ENCODE measurements around the gene STAG3.
A peak's percentile ranks its signal among the peaks of the same experiment; 100 is the strongest.
"Not testable (repeated sequence)": the region's sequence is repeated elsewhere in the genome, so short reads cannot be mapped to it uniquely, and the experiment has no call there.

STAG3 gene

GRCh38 chr7:100170101-100170897 lies 7.4 kb upstream of the STAG3 start:
- DNase-seq: no peak
- intact Hi-C loops (cut with DNase I): no loop called here

DNA sequence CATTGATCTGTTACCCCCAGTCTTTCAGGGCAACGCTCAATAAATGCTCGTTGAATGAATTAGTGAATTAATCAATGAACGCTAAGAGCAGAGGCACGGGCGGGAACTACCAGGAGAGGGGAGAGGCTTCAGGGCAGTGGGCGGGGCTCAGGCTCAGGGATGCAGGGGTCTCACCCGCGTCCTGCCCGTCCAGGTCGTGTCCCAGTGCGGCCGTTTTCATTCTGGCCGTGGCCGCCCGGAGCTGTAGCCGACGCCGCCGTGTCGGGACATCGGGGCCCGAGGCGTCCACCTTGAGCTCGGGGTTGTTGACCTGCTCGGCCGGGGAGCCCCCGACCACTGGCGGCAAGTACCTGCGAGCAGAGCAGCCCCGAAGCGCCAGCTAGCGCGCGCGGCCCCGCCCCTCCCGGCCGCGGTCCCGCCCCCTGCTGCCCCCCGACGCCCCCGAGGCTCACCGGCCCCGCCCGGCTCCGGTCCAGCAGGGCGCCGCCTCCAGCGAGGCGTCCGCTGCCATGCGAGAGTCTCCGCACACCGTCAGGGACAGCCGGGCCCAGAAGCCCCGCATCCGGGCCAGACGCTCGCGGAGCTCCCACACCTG lies 6.5 kb upstream of the STAG3 start:
- DNase-seq: no peak
- intact Hi-C loops (cut with DNase I): no loop called here

- intact Hi-C loops (cut with DNase I): no loop called here
- DNase-seq: peak in 1 of 10 donors; percentile 62
Measured at GRCh38 chr7:100171840-100172239, 5.9 kb upstream of the STAG3 start.

DNA sequence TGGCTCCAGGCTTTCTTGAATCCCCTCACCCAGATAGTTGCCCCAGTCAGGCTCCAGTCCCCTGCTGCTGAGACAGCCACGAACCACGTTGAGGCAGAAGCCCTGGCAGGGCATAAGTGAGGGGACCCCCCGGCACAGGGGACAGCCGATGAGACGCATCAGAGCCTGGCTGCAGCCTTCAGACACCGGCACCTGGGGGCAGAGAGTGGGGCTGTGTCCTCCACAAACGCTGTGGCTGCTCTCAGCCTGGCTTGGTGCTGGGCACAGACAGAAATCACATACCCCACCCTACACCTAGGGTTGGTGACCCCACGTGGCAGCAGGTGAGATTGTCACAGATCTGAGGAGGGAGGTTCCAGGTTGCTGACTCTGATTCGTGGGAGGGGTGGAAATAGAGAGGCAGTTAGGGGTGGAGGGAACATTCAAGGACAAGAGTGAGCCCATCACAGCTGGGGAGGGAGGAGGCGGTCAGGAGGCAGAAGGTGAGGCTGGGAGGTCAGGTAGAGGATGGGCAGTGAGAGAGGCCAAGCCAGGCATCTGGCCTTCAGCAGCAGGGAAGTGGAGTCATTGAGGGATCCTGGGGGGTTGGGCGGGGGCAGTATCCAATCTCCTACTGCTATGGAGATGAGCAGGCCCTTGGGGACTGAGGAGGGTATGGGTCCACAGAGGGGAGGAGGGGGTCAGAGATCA lies 3.8 kb upstream of the STAG3 start:
- intact Hi-C loops (cut with DNase I): no loop called here
- no peak for DNase-seq

DNA sequence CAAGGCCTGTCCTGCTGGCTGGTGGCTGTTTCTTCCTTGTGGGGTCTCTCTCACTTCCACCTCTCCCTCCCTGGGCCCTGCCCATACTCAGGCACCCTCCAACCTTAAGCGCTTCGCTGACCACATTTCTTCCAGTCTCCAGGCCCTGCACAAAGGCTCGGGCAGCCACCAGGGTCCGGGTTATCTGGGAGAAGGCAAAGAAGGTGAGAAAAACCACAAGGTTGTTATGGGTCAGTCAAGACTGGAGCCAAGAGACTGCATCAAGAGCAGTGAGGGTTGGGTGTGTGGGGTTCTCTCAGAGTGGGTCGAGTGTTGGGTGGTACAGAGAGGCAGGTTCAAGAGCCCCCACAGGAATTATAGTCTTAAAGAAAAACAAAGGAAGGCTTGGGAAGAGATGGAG lies 3.1 kb upstream of the STAG3 start:
- intact Hi-C loops (cut with DNase I): no loop called here
- peak in 1 of 10 donors; percentile 42 for DNase-seq

DNA sequence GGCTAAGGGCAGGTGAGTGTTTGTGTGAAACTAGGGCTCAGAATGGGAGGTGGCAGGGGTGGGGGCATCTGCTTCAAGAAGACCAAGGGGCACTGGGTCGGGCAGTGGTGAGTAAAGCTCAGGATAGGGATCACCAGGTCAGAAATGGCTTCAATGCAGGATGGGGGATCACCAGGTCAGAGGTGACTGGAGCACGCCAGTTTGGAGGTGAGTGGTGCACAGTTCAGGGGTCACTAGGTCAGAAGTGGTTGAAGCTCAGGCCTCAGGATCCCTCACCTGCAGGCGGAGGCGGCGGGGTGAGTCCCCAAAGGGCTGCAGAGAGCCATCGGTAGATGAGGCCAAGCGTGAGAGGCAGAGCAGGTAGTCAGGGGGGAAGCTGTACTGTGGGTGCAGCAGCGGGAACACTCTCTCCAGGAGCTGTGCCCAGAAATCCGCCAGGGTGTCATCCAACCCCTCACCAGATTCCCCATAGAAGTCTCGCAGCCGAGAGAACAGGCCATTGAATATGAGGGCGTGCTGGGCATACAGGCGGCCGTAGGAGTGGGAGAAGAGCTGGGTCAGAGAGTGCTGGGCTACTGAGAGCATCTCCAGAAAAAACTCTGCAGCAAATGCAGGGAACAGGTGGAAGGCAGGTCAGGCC lies 2.3 kb upstream of the STAG3 start:
- intact Hi-C loops (cut with DNase I): no loop called here
- no peak for DNase-seq

DNA sequence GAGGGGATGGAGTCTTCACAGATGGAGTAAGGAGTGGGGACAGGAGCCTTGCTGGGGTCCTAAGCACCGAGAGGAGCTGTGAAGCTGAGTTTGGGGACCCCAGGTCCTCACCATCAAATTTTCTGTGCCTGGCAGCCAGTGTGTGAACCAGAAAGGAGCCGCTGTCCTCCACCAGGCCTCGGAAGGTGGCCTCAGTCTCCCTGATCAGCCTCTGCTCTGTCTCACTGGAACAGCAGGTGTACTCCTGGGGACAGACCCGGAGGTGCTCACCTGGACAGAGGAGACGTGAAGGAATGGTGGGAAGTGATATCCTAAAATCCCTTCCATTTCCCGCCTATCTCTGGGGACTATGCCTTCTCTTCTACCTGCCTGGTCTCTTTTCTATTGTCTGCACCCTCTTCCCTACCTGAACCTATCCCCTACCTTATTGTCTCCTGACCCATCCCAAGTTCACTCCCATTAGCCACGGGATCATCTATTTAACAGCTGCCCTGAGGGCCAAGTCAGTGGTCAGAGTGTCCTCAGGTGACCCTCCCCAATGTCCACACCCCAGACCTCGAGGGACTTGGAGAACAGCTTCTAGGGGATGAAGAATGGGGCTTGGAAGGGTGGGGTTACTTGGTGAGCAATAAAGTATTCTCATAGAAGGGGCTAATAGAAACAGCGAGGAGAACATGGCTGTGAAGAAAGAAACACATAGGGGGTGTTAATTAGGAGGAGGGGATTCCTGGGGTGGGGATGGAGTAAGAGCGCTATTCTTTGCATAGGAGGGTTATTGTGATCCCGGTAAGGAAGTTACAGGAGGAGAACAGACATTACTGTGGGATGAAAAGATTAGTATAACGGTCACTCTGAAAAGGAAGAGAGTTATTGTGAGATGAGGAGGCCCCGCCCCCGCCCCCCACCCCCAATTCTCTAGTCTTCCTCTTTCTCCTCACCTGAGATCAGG lies 1.3 kb upstream of the STAG3 start:
- DNase-seq: no peak
- intact Hi-C loops (cut with DNase I): no loop called here

DNA sequence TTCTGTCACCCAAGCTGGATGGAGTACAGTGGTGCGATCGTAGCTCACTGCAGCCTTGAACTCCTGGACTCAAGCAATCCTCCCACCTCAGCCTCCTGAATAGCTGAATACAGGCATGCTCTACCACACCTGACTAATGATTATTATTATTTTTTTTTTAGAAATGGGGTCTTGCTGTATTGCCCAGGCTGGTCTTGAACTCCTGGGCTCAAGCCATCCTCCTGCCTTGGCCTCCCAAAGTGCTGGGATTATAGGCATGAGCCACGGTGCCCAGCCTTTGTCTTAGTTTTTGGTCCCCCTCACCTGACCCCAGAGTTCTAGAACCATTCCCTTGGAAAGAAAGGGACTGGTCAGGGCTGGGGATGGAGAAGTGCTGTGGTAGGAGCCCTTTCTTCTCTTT lies 2.4 kb downstream of the STAG3 start:
- DNase-seq; intact Hi-C loops (cut with DNase I): not testable (repeated sequence)

DNA sequence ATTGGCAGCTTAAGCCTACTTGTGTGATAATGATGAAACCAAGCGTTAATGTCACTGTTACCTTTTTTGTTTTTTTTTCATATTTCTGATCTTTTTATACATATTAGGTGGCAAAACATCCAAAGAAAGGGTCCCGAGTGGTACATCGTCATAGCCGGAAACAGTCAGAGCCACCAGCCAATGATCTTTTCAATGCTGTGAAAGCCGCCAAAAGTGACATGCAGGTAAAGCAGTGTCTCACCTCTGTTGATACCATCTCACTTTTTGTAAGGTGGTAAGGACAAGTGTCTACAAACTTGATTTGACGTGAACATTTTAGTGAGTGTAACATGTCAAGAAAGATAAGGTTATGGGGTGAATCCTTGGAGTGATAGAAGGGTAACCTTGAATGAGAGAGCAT lies 4.9 kb downstream of the STAG3 start:
- DNase-seq; intact Hi-C loops (cut with DNase I): not testable (repeated sequence)

DNA sequence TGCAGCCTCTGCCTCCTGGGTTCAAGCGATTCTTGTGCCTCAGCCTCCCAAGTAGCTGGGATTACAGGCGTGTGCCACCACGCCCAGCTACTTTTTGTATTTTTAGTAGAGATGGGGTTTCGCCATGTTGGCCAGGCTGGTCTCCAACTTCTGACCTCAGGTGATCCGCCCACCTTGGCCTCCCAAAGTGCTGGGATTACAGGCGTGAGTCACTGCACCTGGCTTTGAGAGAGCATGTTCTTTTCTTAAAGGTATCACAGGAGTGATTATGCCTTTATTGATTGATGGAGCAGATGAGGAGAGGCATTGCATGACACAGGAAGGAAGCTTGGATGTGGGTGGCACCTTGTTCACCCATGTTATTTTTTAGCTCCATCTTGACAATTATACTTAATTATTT lies 5.4 kb downstream of the STAG3 start:
- DNase-seq; intact Hi-C loops (cut with DNase I): not testable (repeated sequence)

DNA sequence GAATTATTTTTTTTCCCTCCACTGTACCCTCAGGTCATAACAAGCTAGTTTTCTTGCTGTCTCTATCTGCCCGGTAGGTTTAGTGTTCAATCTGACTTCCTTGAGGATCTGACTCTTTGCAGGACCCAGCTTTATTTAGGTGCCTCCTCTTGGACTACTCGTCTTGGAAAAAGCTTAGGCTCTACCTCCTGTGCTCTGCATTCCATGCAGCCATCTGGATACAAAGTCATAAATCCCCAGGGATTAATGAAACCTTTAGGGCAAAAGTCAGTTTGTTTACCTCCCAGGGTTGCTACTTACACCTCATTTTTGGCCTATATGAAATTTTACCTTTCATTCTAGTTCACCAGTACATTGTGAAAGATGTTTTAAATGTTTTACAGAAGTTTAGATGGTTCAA lies 8.0 kb downstream of the STAG3 start:
- no peak for DNase-seq

DNA sequence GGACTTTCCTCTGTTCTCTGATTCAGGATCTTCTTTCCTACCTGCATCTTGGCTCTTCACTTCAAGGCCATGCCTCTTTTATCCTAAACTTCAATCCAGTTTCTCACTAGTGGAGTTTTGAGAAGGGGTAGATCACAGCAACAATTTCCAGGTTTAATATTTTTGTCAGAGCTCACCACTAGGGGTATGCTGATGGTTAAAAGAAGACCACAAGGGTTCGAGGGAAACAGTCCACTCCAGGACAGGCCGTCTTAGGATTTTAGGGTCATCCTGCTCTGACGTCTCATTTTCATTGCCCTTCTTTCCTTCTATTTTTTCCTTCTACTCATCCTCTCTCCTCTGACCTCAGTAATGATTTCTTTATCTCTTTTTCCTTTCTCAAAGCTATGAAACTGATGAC lies 11.3 kb downstream of the STAG3 start:
- no peak for DNase-seq
- intact Hi-C loops (cut with DNase I): no loop called here

More for the DNA sequence above, 8.0 kb downstream of the STAG3 start:
- intact Hi-C loops (cut with DNase I): no loop called here

DNA sequence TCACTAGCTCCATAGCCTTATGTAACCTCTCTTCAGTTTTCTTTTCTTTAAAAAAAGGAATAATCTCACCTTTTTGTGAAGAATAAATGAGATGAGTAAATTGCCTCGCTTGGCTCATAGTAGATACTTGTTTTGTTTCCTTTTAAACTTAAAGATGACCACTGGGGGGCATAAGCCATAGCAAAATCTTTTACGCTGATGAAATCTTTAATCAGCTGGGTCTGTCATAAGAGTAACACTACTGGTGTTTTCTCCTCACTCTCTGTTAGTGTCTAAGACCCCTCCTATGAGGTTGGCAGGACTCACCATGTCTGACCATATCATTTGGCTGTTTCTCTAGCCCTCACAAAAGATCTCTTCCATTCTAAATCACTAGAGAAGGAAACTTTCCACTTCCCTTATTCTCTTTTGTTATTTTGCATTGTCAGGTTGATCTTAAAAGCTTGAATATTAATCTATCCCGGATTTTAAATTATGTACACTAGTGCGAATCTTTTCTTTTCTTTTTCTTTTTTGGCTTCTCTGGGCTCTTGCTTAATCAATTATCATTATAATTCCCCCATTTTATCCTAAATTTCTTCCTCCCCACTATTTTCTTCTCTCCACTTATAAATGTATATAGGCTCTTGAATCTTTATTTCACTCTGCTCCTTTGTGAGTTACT lies 12.5 kb downstream of the STAG3 start:
- DNase-seq: no peak
- intact Hi-C loops (cut with DNase I): no loop called here

- intact Hi-C loops (cut with DNase I): no loop called here
- no peak for DNase-seq
Measured at GRCh38 chr7:100191775-100192174, 14.1 kb downstream of the STAG3 start.

- DNase-seq; intact Hi-C loops (cut with DNase I): not testable (repeated sequence)
Measured at GRCh38 chr7:100192281-100192862, 14.7 kb downstream of the STAG3 start.

DNA sequence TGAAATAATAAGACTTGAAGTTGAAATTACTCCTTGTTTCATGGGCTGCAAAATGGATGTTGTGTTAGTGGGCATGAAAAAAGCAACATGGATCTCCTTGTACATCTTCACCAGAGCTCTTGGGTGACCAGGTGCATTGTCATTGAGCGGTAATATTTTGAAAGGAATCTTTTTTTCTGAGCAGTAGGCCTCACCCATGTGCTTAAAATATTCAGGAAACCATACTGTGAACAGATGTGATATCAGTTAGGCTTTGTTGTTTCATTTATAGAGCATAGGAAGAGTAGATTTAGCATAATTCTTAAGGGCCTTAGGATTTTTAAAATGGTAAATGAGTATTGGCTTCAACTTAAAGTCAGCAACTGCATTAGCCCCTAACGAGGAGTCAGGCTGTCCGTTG lies 15.3 kb downstream of the STAG3 start:
- intact Hi-C loops (cut with DNase I): no loop called here
- DNase-seq: no peak

- DNase-seq: no peak
- intact Hi-C loops (cut with DNase I): no loop called here
Measured at GRCh38 chr7:100195222-100195621, 17.5 kb downstream of the STAG3 start.

- intact Hi-C loops (cut with DNase I); DNase-seq: not testable (repeated sequence)
Measured at GRCh38 chr7:100195901-100196322, 18.2 kb downstream of the STAG3 start.

DNA sequence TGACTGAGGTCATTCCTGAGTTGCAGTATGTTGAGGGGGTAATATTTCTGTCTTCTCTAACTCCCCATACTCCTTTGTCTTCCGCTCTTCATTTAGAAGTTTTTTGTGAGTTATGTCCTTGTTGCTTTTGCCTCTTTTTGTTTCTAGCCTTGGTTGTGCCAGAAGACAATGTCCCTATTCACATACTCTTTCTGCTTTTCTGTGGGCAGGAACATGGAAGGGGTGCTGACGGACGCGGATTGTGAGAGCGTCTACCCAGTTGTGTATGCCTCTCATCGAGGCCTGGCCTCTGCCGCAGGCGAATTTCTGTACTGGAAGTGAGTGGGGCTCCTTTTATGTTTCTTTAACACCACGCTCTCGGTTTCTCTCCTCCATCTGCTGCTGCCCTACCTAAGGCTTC lies 20.5 kb downstream of the STAG3 start:
- DNase-seq: no peak
- intact Hi-C loops (cut with DNase I): no loop called here
